Hematopoietic multipotent progenitor cell treated with erythropoietin and hydrocortisone succinate and interleukin-3 and kit ligand, for 4 days (in vitro differentiated cells): ENCODE results near the gene SEMA3C.

ENCODE experiments used
- DNase-seq: peaks from one replicate; pipeline ENCODE4 v3.0.0-alpha.2; 2015

The SEMA3C gene

GRCh38 chr7:80847895-80848294 is 71.0 kb downstream of the SEMA3C start:
- no peak for DNase-seq

- no peak for DNase-seq
Observed at GRCh38 chr7:80847027-80847426, 71.8 kb downstream of the SEMA3C start.

GRCh38 chr7:80844916-80845315 is 73.9 kb downstream of the SEMA3C start:
- no peak for DNase-seq

- DNase-seq = no peak
Observed at GRCh38 chr7:80843018-80843677, 75.7 kb downstream of the SEMA3C start.

GRCh38 chr7:80842022-80842790 is 76.6 kb downstream of the SEMA3C start:
- no peak for DNase-seq

GRCh38 chr7:80841423-80841955 is 77.4 kb downstream of the SEMA3C start:
- no peak for DNase-seq

- no peak for DNase-seq
Observed at GRCh38 chr7:80840681-80841080, 78.2 kb downstream of the SEMA3C start.

GRCh38 chr7:80839855-80840254 is 79.0 kb downstream of the SEMA3C start:
- DNase-seq = no peak

GRCh38 chr7:80838643-80839042 is 80.2 kb downstream of the SEMA3C start:
- no peak for DNase-seq

GRCh38 chr7:80837345-80837744 is 81.5 kb downstream of the SEMA3C start:
- DNase-seq = no peak

GRCh38 chr7:80835251-80835650 is 83.6 kb downstream of the SEMA3C start:
- DNase-seq = no peak

- no peak for DNase-seq
Observed at GRCh38 chr7:80833289-80834268, 85.3 kb downstream of the SEMA3C start.

GRCh38 chr7:80832006-80832405 is 86.8 kb downstream of the SEMA3C start:
- no peak for DNase-seq

GRCh38 chr7:80830584-80831285 is 88.1 kb downstream of the SEMA3C start:
- no peak for DNase-seq

GRCh38 chr7:80830010-80830409 is 88.8 kb downstream of the SEMA3C start:
- DNase-seq = no peak

GRCh38 chr7:80829527-80829926 is 89.3 kb downstream of the SEMA3C start:
- no peak for DNase-seq

- no peak for DNase-seq
Observed at GRCh38 chr7:80827239-80827633, 91.6 kb downstream of the SEMA3C start.

GRCh38 chr7:80826520-80827238 is 92.2 kb downstream of the SEMA3C start:
- no peak for DNase-seq

- DNase-seq = no peak
Observed at GRCh38 chr7:80825499-80825898, 93.4 kb downstream of the SEMA3C start.

GRCh38 chr7:80824253-80824652 is 94.6 kb downstream of the SEMA3C start:
- no peak for DNase-seq

- no peak for DNase-seq
Observed at GRCh38 chr7:80823057-80823456, 95.8 kb downstream of the SEMA3C start.
